H9 (cell line): ENCODE data around the gene ATP6V0B. TPM values are rescaled to one million over a fixed set of nuclear protein-coding genes. Genes with fewer than 3 reads are reported as not detected.

Source experiments
- DNase-seq: peaks from one replicate; pipeline ENCODE4 v3.0.0-alpha.2; 2017
- H2AFZ ChIP-seq: one replicate; pipeline ENCODE4 v1.6.1; 2013; ENCODE audit warnings: mild to moderate bottlenecking, low read length, control low read depth, moderate library complexity
- H2AK5ac ChIP-seq: 2 replicates; pipeline ENCODE4 v1.6.1; 2013; ENCODE audit warnings: low read length, control low read depth, mixed read lengths; ENCODE audit not compliant: insufficient read length
- H2BK120ac ChIP-seq: one replicate; pipeline ENCODE4 v1.6.1; 2013; ENCODE audit warnings: low read depth, mild to moderate bottlenecking, low read length, control low read depth, inconsistent platforms; ENCODE audit not compliant: poor library complexity, severe bottlenecking
- H2BK12ac ChIP-seq: 2 replicates; pipeline ENCODE4 v1.6.1; 2013; ENCODE audit warnings: low read length, control low read depth, mixed read lengths, low read depth; ENCODE audit not compliant: insufficient read length
- H2BK15ac ChIP-seq: 2 replicates; pipeline ENCODE4 v1.6.1; 2013; ENCODE audit warnings: low read depth, low read length, control low read depth
- H2BK20ac ChIP-seq: one replicate; pipeline ENCODE4 v1.6.1; 2013; ENCODE audit warnings: low read depth, mild to moderate bottlenecking, low read length, control low read depth, inconsistent platforms; ENCODE audit not compliant: poor library complexity, severe bottlenecking
- H2BK5ac ChIP-seq: 2 replicates; pipeline ENCODE4 v1.6.1; 2013; ENCODE audit warnings: low read length, control low read depth, mixed read lengths; ENCODE audit not compliant: insufficient read length
- H3K14ac ChIP-seq: 2 replicates; pipeline ENCODE4 v1.6.1; 2013; ENCODE audit warnings: low read length, control low read depth; ENCODE audit not compliant: insufficient read depth
- H3K18ac ChIP-seq: 2 replicates; pipeline ENCODE4 v1.6.1; 2013; ENCODE audit warnings: low read depth, mild to moderate bottlenecking, mixed read lengths, low read length, control low read depth; ENCODE audit not compliant: insufficient read length
- H3K23ac ChIP-seq: 2 replicates; pipeline ENCODE4 v1.6.1; 2013; ENCODE audit warnings: low read length, control low read depth, mixed read lengths, low read depth; ENCODE audit not compliant: insufficient read length
- H3K23me2 ChIP-seq: 2 replicates; pipeline ENCODE4 v1.6.1; 2013; ENCODE audit warnings: low read depth, mild to moderate bottlenecking, mixed read lengths, low read length, control low read depth; ENCODE audit not compliant: insufficient read length, poor library complexity, severe bottlenecking
- H3K27ac ChIP-seq: 2 replicates; pipeline ENCODE4 v1.5.1; 2013; ENCODE audit warnings: low read length, control low read depth, mixed read lengths, low read depth; ENCODE audit not compliant: insufficient read length
- H3K27me3 ChIP-seq: 2 replicates; pipeline ENCODE4 v1.6.1; 2013; ENCODE audit warnings: low read length, control low read depth, inconsistent platforms; ENCODE audit not compliant: insufficient read depth
- H3K4ac ChIP-seq: 2 replicates; pipeline ENCODE4 v1.6.1; 2013; ENCODE audit warnings: low read depth, mild to moderate bottlenecking, control low read depth, inconsistent platforms, low read length, moderate library complexity
- H3K4me1 ChIP-seq: 2 replicates; pipeline ENCODE4 v1.6.1; 2013; ENCODE audit warnings: low read length, control low read depth, inconsistent platforms; ENCODE audit not compliant: insufficient read depth
- H3K4me2 ChIP-seq: 2 replicates; pipeline ENCODE4 v1.6.1; 2013; ENCODE audit warnings: low read length, control low read depth, mixed read lengths; ENCODE audit not compliant: insufficient read length, insufficient read depth
- H3K56ac ChIP-seq: 2 replicates; pipeline ENCODE4 v1.6.1; 2013; ENCODE audit warnings: low read depth, mild to moderate bottlenecking, mixed read lengths, low read length, control low read depth; ENCODE audit not compliant: insufficient read length
- H3K79me1 ChIP-seq: 2 replicates; pipeline ENCODE4 v1.6.1; 2013; ENCODE audit warnings: low read depth, mild to moderate bottlenecking, moderate library complexity, low read length, control low read depth, inconsistent platforms; ENCODE audit not compliant: insufficient read depth, poor library complexity, severe bottlenecking
- H3K79me2 ChIP-seq: 2 replicates; pipeline ENCODE4 v1.6.1; 2013; ENCODE audit warnings: low read length, control low read depth, inconsistent platforms; ENCODE audit not compliant: insufficient read depth
- H3K9ac ChIP-seq: 2 replicates; pipeline ENCODE4 v1.6.1; 2013; ENCODE audit warnings: low read length, control low read depth, mixed read lengths; ENCODE audit not compliant: insufficient read length; ENCODE audit errors: extremely low read depth
- H3K9me3 ChIP-seq: one replicate; pipeline ENCODE4 v1.6.1; 2013; ENCODE audit warnings: low read depth, low read length, inconsistent platforms; ENCODE audit not compliant: control insufficient read depth
- H3T11ph ChIP-seq: one replicate; pipeline ENCODE4 v1.6.1; 2013; ENCODE audit warnings: mild to moderate bottlenecking, low read length, control low read depth, inconsistent platforms
- H4K20me1 ChIP-seq: one replicate; pipeline ENCODE4 v1.6.1; 2013; ENCODE audit not compliant: control insufficient read depth, insufficient read length, insufficient read depth
- H4K5ac ChIP-seq: 2 replicates; pipeline ENCODE4 v1.6.1; 2013; ENCODE audit warnings: low read depth, mild to moderate bottlenecking, mixed read lengths, low read length, control low read depth; ENCODE audit not compliant: insufficient read length
- H4K8ac ChIP-seq: replicated peaks from 2 replicates; pipeline ENCODE4 v1.6.1; 2013; ENCODE audit warnings: low read length, control low read depth, mixed read lengths, low read depth; ENCODE audit not compliant: insufficient read length
- H4K91ac ChIP-seq: 2 replicates; pipeline ENCODE4 v1.6.1; 2013; ENCODE audit warnings: low read depth, mild to moderate bottlenecking, moderate library complexity, mixed read lengths, low read length, control low read depth; ENCODE audit not compliant: insufficient read length
- H3K27ac Mint-ChIP-seq, 3 experiments: 2 replicates in 2 of 3; 3 replicates in 1 of 3; pipeline ENCODE4 v1.8.0; 2020 to 2021; ENCODE audit warnings: mixed read lengths in 3 of 3, mild to moderate bottlenecking in 1 of 3, moderate library complexity in 1 of 3
- H3K27me3 Mint-ChIP-seq: 2 replicates; pipeline ENCODE4 v1.8.0; 2021; ENCODE audit warnings: low read depth, mild to moderate bottlenecking, moderate library complexity, mixed read lengths
- H3K36me3 Mint-ChIP-seq, 3 experiments: 2 replicates in 2 of 3; 3 replicates in 1 of 3; pipeline ENCODE4 v1.8.0; 2020 to 2021; ENCODE audit warnings: low read depth in 3 of 3, mixed read lengths in 3 of 3; ENCODE audit not compliant: insufficient read depth in 1 of 3
- H3K4me1 Mint-ChIP-seq, 2 experiments: 2 replicates each; pipeline ENCODE4 v1.8.0; 2020; ENCODE audit warnings: mixed read lengths in 2 of 2
- H3K4me3 Mint-ChIP-seq, 2 experiments: 2 replicates in 1 of 2; 3 replicates in 1 of 2; pipeline ENCODE4 v1.8.0; 2020 to 2021; ENCODE audit warnings: mild to moderate bottlenecking in 2 of 2, mixed read lengths in 2 of 2, moderate library complexity in 1 of 2
- H3K9me3 Mint-ChIP-seq, 2 experiments: 2 replicates in 1 of 2; 3 replicates in 1 of 2; pipeline ENCODE4 v1.8.0; 2020; ENCODE audit warnings: mild to moderate bottlenecking in 2 of 2, mixed read lengths in 2 of 2, moderate library complexity in 1 of 2
- WGBS: extraction: QIAGEN DNeasy Blood & Tissue Kit; methylation state at CpG from one replicate; pipeline ENCODE4 v1.1.7; 2013; ENCODE audit warnings: missing lambda C conversion rate, low lambda C conversion rate, mixed read lengths; ENCODE audit not compliant: insufficient read length; ENCODE audit errors: extremely low coverage; 5-methylcytosine and 5-hydroxymethylcytosine counted together
- total RNA-seq: library from RNA; stranded (reverse); gene quantifications from 2 replicates; pipeline ENCODE4 v1.2.1, GENCODE V29; 2021
- TF ChIP-seq, protein P1 (sequence below): fragments of 200-600 bp; sonication (generic); conservative IDR thresholded peaks from 3 replicates; pipeline ENCODE4 v1.8.0; 2021; ENCODE audit warnings: antibody characterized with exemption, mild to moderate bottlenecking

ATP6V0B gene
- total RNA-seq, 1 experiment from 2014 or later, result 131 TPM

DNA sequence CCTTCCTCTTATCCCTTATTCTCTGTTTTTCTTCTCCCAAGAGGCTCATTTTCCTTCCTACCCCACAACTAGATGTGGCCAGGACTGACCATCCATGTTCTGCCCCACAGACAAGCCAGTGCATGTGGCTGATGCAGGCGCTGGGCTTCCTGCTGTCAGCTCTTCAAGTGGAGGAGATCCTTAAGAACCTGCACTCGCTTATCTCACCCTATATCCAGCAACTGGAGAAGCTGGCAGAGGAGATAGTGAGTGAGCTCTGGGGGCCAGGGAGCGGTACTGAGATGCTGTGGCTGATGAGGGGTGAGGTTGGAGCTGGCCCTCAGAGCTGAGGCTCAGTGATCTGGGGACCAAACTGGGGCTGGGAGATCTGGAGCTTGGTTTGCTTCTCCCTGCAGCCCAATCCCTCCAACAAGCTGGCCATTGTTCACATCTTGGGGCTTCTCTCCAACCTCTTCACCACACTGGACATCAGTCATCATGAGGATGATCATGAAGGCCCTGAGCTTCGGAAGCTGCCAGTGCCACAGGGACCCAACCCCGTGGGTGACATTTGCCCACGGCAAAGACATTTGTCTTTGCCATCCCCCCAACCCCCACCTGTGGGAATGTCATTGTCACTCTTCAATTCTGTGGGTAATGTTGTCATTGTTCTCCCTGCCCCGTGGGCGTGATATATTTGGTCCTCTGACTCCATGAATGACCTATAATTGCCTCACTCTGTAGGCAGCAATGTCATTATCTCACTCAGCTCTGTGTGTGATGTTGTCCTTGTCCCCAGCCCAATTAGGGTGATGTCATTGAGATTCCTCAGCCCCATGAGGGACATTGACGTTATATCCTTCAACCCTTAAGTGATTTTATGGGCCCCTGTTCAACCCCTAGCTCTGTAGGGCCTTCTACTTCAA lies 16.2 kb upstream of the ATP6V0B start:
- no peaks in the 10 kb centered on the region for H3K27me3 Mint-ChIP-seq
- no peak overlapping the region for H2BK15ac ChIP-seq
- no peak overlapping the region for H3K23ac ChIP-seq
- no peaks in the 10 kb centered on the region for H4K20me1 ChIP-seq
- no peaks in the 10 kb centered on the region for H3K9me3 Mint-ChIP-seq
- H2BK120ac ChIP-seq, result no peak overlapping the region
- DNase-seq, result no peak
- no peak overlapping the region for H3K56ac ChIP-seq
- no peak overlapping the region for H2AK5ac ChIP-seq
- H3K4me1 ChIP-seq, result no peaks in the 10 kb centered on the region
- H2BK5ac ChIP-seq, result no peak overlapping the region
- peaks cover 1 to 22% (median 16%) of the 10 kb centered on the region in 3 experiments; a peak in 5 of 7 replicates for H3K36me3 Mint-ChIP-seq
- no peaks in the 10 kb centered on the region for H3K79me2 ChIP-seq
- H3K14ac ChIP-seq, result no peak overlapping the region; the same call in 1 of the 2 replicates
- no peak overlapping the region for H2AFZ ChIP-seq
- no peak overlapping the region for H2BK12ac ChIP-seq
- H3T11ph ChIP-seq, result no peak overlapping the region
- H3K4me2 ChIP-seq, result no peak overlapping the region
- H3K9me3 ChIP-seq, result no peaks in the 10 kb centered on the region
- no peak overlapping the region for H4K8ac ChIP-seq
- no peak overlapping the region for H2BK20ac ChIP-seq
- no peak overlapping the region for H3K18ac ChIP-seq
- no peaks in the 10 kb centered on the region for H3K23me2 ChIP-seq
- H4K91ac ChIP-seq, result no peak overlapping the region
- H3K27me3 ChIP-seq, result no peaks in the 10 kb centered on the region
- no peaks in the 10 kb centered on the region for H3K79me1 ChIP-seq
- H3K27ac ChIP-seq, result no peak overlapping the region
- no peak overlapping the region for H4K5ac ChIP-seq
- H3K9ac ChIP-seq, result no peak overlapping the region
- H3K4me1 Mint-ChIP-seq, result peaks cover 0 to under 1% of the 10 kb centered on the region in 2 experiments; a peak in 2 of 4 replicates
- H3K4me3 Mint-ChIP-seq, result no peak overlapping the region
- no CpG with 5 or more reads among the region's 9 CpGs for WGBS
- H3K27ac Mint-ChIP-seq, result peak overlapping the region in 1 of 3 experiments; percentile 15; a peak in 2 of 7 replicates
- H3K4ac ChIP-seq, result no peak overlapping the region
- TF ChIP-seq, protein P1, sequence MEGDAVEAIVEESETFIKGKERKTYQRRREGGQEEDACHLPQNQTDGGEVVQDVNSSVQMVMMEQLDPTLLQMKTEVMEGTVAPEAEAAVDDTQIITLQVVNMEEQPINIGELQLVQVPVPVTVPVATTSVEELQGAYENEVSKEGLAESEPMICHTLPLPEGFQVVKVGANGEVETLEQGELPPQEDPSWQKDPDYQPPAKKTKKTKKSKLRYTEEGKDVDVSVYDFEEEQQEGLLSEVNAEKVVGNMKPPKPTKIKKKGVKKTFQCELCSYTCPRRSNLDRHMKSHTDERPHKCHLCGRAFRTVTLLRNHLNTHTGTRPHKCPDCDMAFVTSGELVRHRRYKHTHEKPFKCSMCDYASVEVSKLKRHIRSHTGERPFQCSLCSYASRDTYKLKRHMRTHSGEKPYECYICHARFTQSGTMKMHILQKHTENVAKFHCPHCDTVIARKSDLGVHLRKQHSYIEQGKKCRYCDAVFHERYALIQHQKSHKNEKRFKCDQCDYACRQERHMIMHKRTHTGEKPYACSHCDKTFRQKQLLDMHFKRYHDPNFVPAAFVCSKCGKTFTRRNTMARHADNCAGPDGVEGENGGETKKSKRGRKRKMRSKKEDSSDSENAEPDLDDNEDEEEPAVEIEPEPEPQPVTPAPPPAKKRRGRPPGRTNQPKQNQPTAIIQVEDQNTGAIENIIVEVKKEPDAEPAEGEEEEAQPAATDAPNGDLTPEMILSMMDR, result no peak
